Keratinocyte (primary cell): ENCODE data around the gene SLC26A5.
"Not testable (repeated sequence)": the region's sequence is repeated elsewhere in the genome, so short reads cannot be mapped to it uniquely, and the experiment has no call there.

Source experiments
- CTCF ChIP-seq, 3 experiments: IDR thresholded peaks in 1 of 3; conservative IDR thresholded peaks in 1 of 3; optimal IDR thresholded peaks in 1 of 3; 2 replicates in 2 of 3; 3 replicates in 1 of 3; pipeline versions ENCODE3 to v1.5.1; 2011; ENCODE audit warnings: low read length in 3 of 3, mild to moderate bottlenecking in 3 of 3, moderate library complexity in 2 of 3, control low read depth in 1 of 3, inconsistent platforms in 1 of 3; ENCODE audit not compliant: insufficient read depth in 2 of 3; ENCODE audit errors: extremely low read depth in 1 of 3
- EZH2 ChIP-seq: IDR thresholded peaks from one replicate; pipeline ENCODE4 v1.6.1; 2012; ENCODE audit warnings: inconsistent platforms, mild to moderate bottlenecking, low read length, moderate library complexity

- TF ChIP-seq CTCF (optimal IDR thresholded peaks at IDR 0.05 in 1 of 3, IDR thresholded peaks at IDR 0.05 in 1 of 3, conservative IDR thresholded peaks at IDR 0.05 in 1 of 3; ENCODE audit: extremely low read depth in 1 of 3, insufficient read depth in 2 of 3, low read length in 3 of 3); EZH2: not testable (repeated sequence)
Measured at GRCh38 chr7:103399687-103400086, 46.3 kb downstream of the SLC26A5 start.
